Measurements from ENCODE around the gene ZFAND6. TPM values are rescaled to one million over a fixed set of nuclear protein-coding genes. Genes with fewer than 3 reads are reported as not detected.
"Not testable (repeated sequence)": the region's sequence is repeated elsewhere in the genome, so short reads cannot be mapped to it uniquely, and the experiment has no call there.

ZFAND6 gene
- total and polyA plus RNA-seq, 5 experiments from 2014 or later: 70.4 to 105 (median 100.0) TPM

GRCh38 chr15:80155378-80156175 lies 96.1 kb downstream of the ZFAND6 start:
- ATAC-seq, DNase-seq, H3K36me3 Mint-ChIP-seq, H3K9me3 Mint-ChIP-seq, H3K27me3 Mint-ChIP-seq, POLR2A ChIA-PET: not testable (repeated sequence)
- Mint-ChIP-seq H3K4me1 (peaks cover 7 to 43% (median 15%) of the 10 kb centered on the region in 4 donors), H3K27ac (peak overlapping the region in 1 of 10 donors; percentile 27), H3K4me3 (peak overlapping the region in 1 of 10 donors; percentile 34)

GRCh38 chr15:80156176-80156720 lies 96.8 kb downstream of the ZFAND6 start:
- Mint-ChIP-seq H3K36me3 (peaks cover 0 to 11% (median 2%) of the 10 kb centered on the region in 3 donors), H3K27ac (no peak overlapping the region), H3K4me3 (no peak overlapping the region), H3K27me3 (no peaks in the 10 kb centered on the region), H3K4me1 (peaks cover 9 to 50% (median 20%) of the 10 kb centered on the region in 4 donors), H3K9me3 (no peaks in the 10 kb centered on the region)
- DNase-seq (no peak), ATAC-seq (no peak)
- POLR2A ChIA-PET: no interaction called here

GRCh38 chr15:80157215-80157614 lies 97.7 kb downstream of the ZFAND6 start:
- POLR2A ChIA-PET: interaction anchor here (0.8 kb wide), 1 partner anchor 15 kb away, joined by 3 read pairs; no protein-coding TSS in a partner anchor

GRCh38 chr15:80159301-80159700 lies 99.8 kb downstream of the ZFAND6 start:
- POLR2A ChIA-PET: no interaction called here
- Mint-ChIP-seq H3K27ac (no peak overlapping the region), H3K27me3 (no peaks in the 10 kb centered on the region), H3K4me1 (peaks cover 4 to 37% (median 9%) of the 10 kb centered on the region in 4 donors), H3K9me3 (no peaks in the 10 kb centered on the region), H3K4me3 (no peak overlapping the region), H3K36me3 (peaks cover 0 to 21% (median 17%) of the 10 kb centered on the region in 3 donors)
- no peak for ATAC-seq
- DNase-seq: no peak

More at GRCh38 chr15:80157215-80157614, 97.7 kb downstream of the ZFAND6 start:
- Mint-ChIP-seq H3K27me3 (no peaks in the 10 kb centered on the region), H3K4me3 (no peak overlapping the region), H3K27ac (no peak overlapping the region), H3K4me1 (peaks cover 7 to 49% (median 19%) of the 10 kb centered on the region in 4 donors), H3K36me3 (peaks cover 0 to 15% (median 9%) of the 10 kb centered on the region in 3 donors), H3K9me3 (no peaks in the 10 kb centered on the region)
- ATAC-seq (no peak), DNase-seq (no peak)

- DNase-seq (no peak), ATAC-seq (no peak)
- H3K9me3 Mint-ChIP-seq: no peaks in the 10 kb centered on the region
- H3K4me3 Mint-ChIP-seq: no peak overlapping the region
- peaks cover 0 to 22% (median 17%) of the 10 kb centered on the region in 3 donors for H3K36me3 Mint-ChIP-seq
- H3K27ac Mint-ChIP-seq: peak overlapping the region in 1 of 10 donors; percentile 16
- H3K27me3 Mint-ChIP-seq: no peaks in the 10 kb centered on the region
- POLR2A ChIA-PET: no interaction called here
- H3K4me1 Mint-ChIP-seq: peaks cover 4 to 32% (median 8%) of the 10 kb centered on the region in 4 donors
Observed at GRCh38 chr15:80159811-80160569, 100.5 kb downstream of the ZFAND6 start.

- DNase-seq (peak in 1 of 10 donors; percentile 11), ATAC-seq (peak in 1 of 2 donors; percentile 29)
- Mint-ChIP-seq H3K4me3 (peak overlapping the region in 1 of 10 donors; percentile 29), H3K36me3 (peaks cover 0 to 22% (median 17%) of the 10 kb centered on the region in 3 donors), H3K9me3 (no peaks in the 10 kb centered on the region), H3K27me3 (no peaks in the 10 kb centered on the region), H3K4me1 (peaks cover 4 to 26% (median 8%) of the 10 kb centered on the region in 4 donors), H3K27ac (peak overlapping the region in 3 of 10 donors; percentile 24 to 59 (median 36))
- POLR2A ChIA-PET: interaction anchor here (0.7 kb wide), 1 partner anchor 9 kb away, joined by 3 read pairs; no protein-coding TSS in a partner anchor
Observed at GRCh38 chr15:80160570-80161156, 101.2 kb downstream of the ZFAND6 start.

GRCh38 chr15:80161468-80162016 lies 102.1 kb downstream of the ZFAND6 start:
- Mint-ChIP-seq H3K9me3 (no peaks in the 10 kb centered on the region), H3K27ac (no peak overlapping the region), H3K36me3 (peaks cover 0 to 22% (median 17%) of the 10 kb centered on the region in 3 donors), H3K4me3 (no peak overlapping the region), H3K27me3 (no peaks in the 10 kb centered on the region), H3K4me1 (peaks cover 4 to 24% (median 8%) of the 10 kb centered on the region in 4 donors)
- DNase-seq (no peak), ATAC-seq (no peak)
- POLR2A ChIA-PET: no interaction called here

- H3K27ac Mint-ChIP-seq: no peak overlapping the region
Observed at GRCh38 chr15:80162059-80162554, 102.6 kb downstream of the ZFAND6 start.

GRCh38 chr15:80163217-80163616 lies 103.7 kb downstream of the ZFAND6 start:
- no peak overlapping the region for H3K4me3 Mint-ChIP-seq
- peaks cover 4 to 24% (median 8%) of the 10 kb centered on the region in 4 donors for H3K4me1 Mint-ChIP-seq
- POLR2A ChIA-PET: no interaction called here
- DNase-seq (no peak), ATAC-seq (no peak)
- no peak overlapping the region for H3K27ac Mint-ChIP-seq
- H3K9me3 Mint-ChIP-seq: no peaks in the 10 kb centered on the region
- peaks cover 0 to 22% (median 17%) of the 10 kb centered on the region in 3 donors for H3K36me3 Mint-ChIP-seq
- no peaks in the 10 kb centered on the region for H3K27me3 Mint-ChIP-seq

More at GRCh38 chr15:80162059-80162554, 102.6 kb downstream of the ZFAND6 start:
- ATAC-seq (no peak), DNase-seq (no peak)
- Mint-ChIP-seq H3K4me1 (peaks cover 4 to 24% (median 8%) of the 10 kb centered on the region in 4 donors), H3K4me3 (no peak overlapping the region), H3K27me3 (no peaks in the 10 kb centered on the region), H3K36me3 (peaks cover 0 to 22% (median 17%) of the 10 kb centered on the region in 3 donors), H3K9me3 (no peaks in the 10 kb centered on the region)
- POLR2A ChIA-PET: no interaction called here

- POLR2A ChIA-PET: no interaction called here
- DNase-seq (no peak), ATAC-seq (no peak)
- H3K4me1 Mint-ChIP-seq: peaks cover 4 to 24% (median 8%) of the 10 kb centered on the region in 4 donors
- H3K27me3 Mint-ChIP-seq: no peaks in the 10 kb centered on the region
- peaks cover 0 to 20% (median 18%) of the 10 kb centered on the region in 3 donors for H3K36me3 Mint-ChIP-seq
- no peaks in the 10 kb centered on the region for H3K9me3 Mint-ChIP-seq
- H3K27ac Mint-ChIP-seq: no peak overlapping the region
- H3K4me3 Mint-ChIP-seq: no peak overlapping the region
Observed at GRCh38 chr15:80163897-80164296, 104.4 kb downstream of the ZFAND6 start.

GRCh38 chr15:80167936-80168335 lies 108.5 kb downstream of the ZFAND6 start:
- Mint-ChIP-seq H3K36me3 (peaks cover 0 to 12% (median 10%) of the 10 kb centered on the region in 3 donors), H3K4me1 (peaks cover 0 to under 1% (median 0%) of the 10 kb centered on the region in 4 donors), H3K27ac (no peak overlapping the region), H3K9me3 (no peaks in the 10 kb centered on the region), H3K4me3 (no peak overlapping the region), H3K27me3 (no peaks in the 10 kb centered on the region)
- no peak for ATAC-seq
- DNase-seq: no peak
- POLR2A ChIA-PET: no interaction called here

GRCh38 chr15:80168421-80168820 lies 108.9 kb downstream of the ZFAND6 start:
- no peak for ATAC-seq
- Mint-ChIP-seq H3K27me3 (no peaks in the 10 kb centered on the region), H3K27ac (no peak overlapping the region), H3K9me3 (no peaks in the 10 kb centered on the region), H3K4me1 (peaks cover 0 to 3% (median 0%) of the 10 kb centered on the region in 4 donors), H3K4me3 (no peak overlapping the region), H3K36me3 (peaks cover 0 to 10% (median 8%) of the 10 kb centered on the region in 3 donors)
- POLR2A ChIA-PET: no interaction called here
- DNase-seq: no peak
